B cell (primary cell): Measurements from ENCODE around the gene ZNF184. TPM values are rescaled to one million over a fixed set of nuclear protein-coding genes. Genes with fewer than 3 reads are reported as not detected.

Experiments used
- ATAC-seq: fragments of 200-7000 bp; cut with Tn5 transposase; one replicate; pipeline ENCODE4 v1.10.0; 2021; ENCODE audit warnings: low read depth, mild to moderate bottlenecking, moderate number of reproducible peaks, moderate library complexity
- CTCF ChIA-PET: fragments of 350-600 bp; sonication (Branson Sonifier 250); formaldehyde crosslinking; loops from one replicate; lab custom pipeline; 2021; ENCODE audit warnings: antibody characterized with exemption, inconsistent platforms; lab: Charles Lee
- POLR2A ChIA-PET: fragments of 350-600 bp; sonication (Branson Sonifier 250); formaldehyde crosslinking; loops from one replicate; lab custom pipeline; 2021; ENCODE audit warnings: antibody characterized with exemption; lab: Charles Lee
- DNase-seq: peaks from one replicate; pipeline ENCODE4 v3.0.0; 2013
- H2AFZ ChIP-seq: 2 replicates; pipeline ENCODE4 v1.6.1; 2012; ENCODE audit warnings: mild to moderate bottlenecking, low read depth, low read length; ENCODE audit not compliant: insufficient read depth, poor library complexity, severe bottlenecking
- H3K27ac ChIP-seq, 2 donors: 1 replicate in 1 of 2; 2 replicates in 1 of 2; pipeline ENCODE4 v1.5.1; 2012 to 2013; ENCODE audit warnings: low read length in 2 of 2, mild to moderate bottlenecking in 2 of 2, moderate library complexity in 1 of 2
- H3K27me3 ChIP-seq, 4 experiments: fragments of 200-600 bp in 1 of 4; sonication (generic) in 1 of 4; replicated peaks in 1 of 4; 1 replicate in 2 of 4; 2 replicates in 2 of 4; pipeline versions ENCODE4 v1.6.1 to v1.7.0; 2013 to 2016; ENCODE audit warnings: low read length in 3 of 4, mild to moderate bottlenecking in 2 of 4, mixed read lengths in 1 of 4, moderate library complexity in 1 of 4; ENCODE audit not compliant: insufficient read depth in 4 of 4, control insufficient read depth in 3 of 4; ENCODE audit errors: control extremely low read depth in 1 of 4
- H3K36me3 ChIP-seq, 2 experiments: replicated peaks in 1 of 2; 1 replicate in 1 of 2; 2 replicates in 1 of 2; pipeline versions ENCODE4 v1.6.1 to v1.7.1; 2013; ENCODE audit warnings: low read length in 1 of 2; ENCODE audit not compliant: insufficient read depth in 2 of 2, control insufficient read depth in 1 of 2; ENCODE audit errors: control extremely low read depth in 1 of 2, extremely low read depth in 1 of 2
- H3K4me1 ChIP-seq, 2 donors: fragments of 200-600 bp in 1 of 2; sonication (generic) in 1 of 2; 1 replicate in 1 of 2; 2 replicates in 1 of 2; pipeline versions ENCODE4 v1.5.1 to v1.6.1; 2013 to 2017; ENCODE audit warnings: low read length in 2 of 2; ENCODE audit not compliant: control insufficient read depth in 2 of 2, insufficient read depth in 2 of 2
- H3K4me2 ChIP-seq: replicated peaks from 2 replicates; pipeline ENCODE3; 2012; ENCODE audit warnings: mild to moderate bottlenecking, low read depth, low read length; ENCODE audit not compliant: poor library complexity, severe bottlenecking
- H3K4me3 ChIP-seq, 5 experiments: fragments of 200-600 bp in 1 of 5; sonication (generic) in 1 of 5; 1 replicate in 3 of 5; 2 replicates in 2 of 5; pipeline versions ENCODE4 v1.5.1 to v1.7.0; 2011 to 2016; ENCODE audit warnings: low read length in 4 of 5, mild to moderate bottlenecking in 4 of 5, low read depth in 2 of 5, control low read depth in 1 of 5, moderate library complexity in 1 of 5; ENCODE audit not compliant: insufficient read depth in 1 of 5; ENCODE audit errors: control extremely low read depth in 1 of 5, extremely low read depth in 1 of 5
- H3K79me2 ChIP-seq: fragments of 200-600 bp; sonication (generic); one replicate; pipeline ENCODE4 v1.6.0; 2016; ENCODE audit warnings: low read length; ENCODE audit not compliant: control insufficient read depth, insufficient read depth
- H3K9ac ChIP-seq: fragments of 200-600 bp; sonication (generic); 2 replicates; pipeline ENCODE4 v1.6.1; 2017; ENCODE audit warnings: mild to moderate bottlenecking, low read length, moderate library complexity
- H3K9me3 ChIP-seq, 3 donors: one replicate each; pipeline versions ENCODE4 v1.6.1 to v1.7.1; 2013; ENCODE audit warnings: low read length in 2 of 3; ENCODE audit not compliant: control insufficient read depth in 2 of 3, insufficient read depth in 1 of 3; ENCODE audit errors: control extremely low read depth in 1 of 3
- H4K20me1 ChIP-seq: 2 replicates; pipeline ENCODE4 v1.6.0; 2012; ENCODE audit warnings: mild to moderate bottlenecking, low read length; ENCODE audit not compliant: insufficient read depth, control insufficient read depth, poor library complexity, severe bottlenecking
- H3K27ac Mint-ChIP-seq: one replicate; pipeline ENCODE4 v1.8.0; 2021; ENCODE audit warnings: mixed read lengths
- H3K27me3 Mint-ChIP-seq: one replicate; pipeline ENCODE4 v1.8.0; 2021; ENCODE audit warnings: mixed read lengths
- H3K4me1 Mint-ChIP-seq: one replicate; pipeline ENCODE4 v1.8.0; 2021; ENCODE audit warnings: mixed read lengths
- H3K4me3 Mint-ChIP-seq: one replicate; pipeline ENCODE4 v1.8.0; 2021; ENCODE audit warnings: mixed read lengths
- H3K9me3 Mint-ChIP-seq: one replicate; pipeline ENCODE4 v1.8.0; 2022; ENCODE audit warnings: mixed read lengths; ENCODE audit not compliant: insufficient read depth
- EZH2 ChIP-seq: IDR thresholded peaks from 2 replicates; pipeline ENCODE4 v1.6.1; 2012; ENCODE audit warnings: borderline replicate concordance, low read depth, mild to moderate bottlenecking, moderate library complexity, low read length; ENCODE audit not compliant: insufficient read depth, poor library complexity, severe bottlenecking
- WGBS: methylation state at CpG from one replicate; pipeline ENCODE4 v1.1.5; 2013; ENCODE audit warnings: missing lambda C conversion rate; ENCODE audit not compliant: insufficient coverage; 5-methylcytosine and 5-hydroxymethylcytosine counted together
- intact Hi-C: fragments of 100-400 bp; cut with micrococcal nuclease; formaldehyde crosslinking; loops from one replicate; pipeline ENCODE4 v1.10.0; 2022
- polyA plus RNA-seq: library from polyadenylated mRNA; depleted of rRNA; stranded (reverse); fragments of >200 nt; gene quantifications from 2 replicates; pipeline ENCODE4 v1.2.3, GENCODE V29; 2012
- total RNA-seq, 2 donors: library from RNA; stranded (reverse); fragments of 120-200 nt in 1 of 2; gene quantifications; 1 replicate in 1 of 2; 2 replicates in 1 of 2; pipeline versions ENCODE4 v1.2.3 to v1.2.4, GENCODE V29; 2013 to 2022
- TF ChIP-seq, protein P1 (sequence below): fragments of 200-600 bp; IDR thresholded peaks from one replicate; pipeline ENCODE4 v1.8.0; 2022; ENCODE audit warnings: antibody characterized with exemption, mild to moderate bottlenecking

ZNF184 gene
- total and polyA plus RNA-seq, 2 donors (not counting 1 experiment from before 2014, with no cell fraction given) = 3.7 to 11.8 TPM

- H3K36me3 ChIP-seq = peaks cover 0 to 16% of the 10 kb centered on the region in 2 experiments
- peak overlapping the region; percentile 99 for H3K27ac Mint-ChIP-seq
- H3K4me1 Mint-ChIP-seq = peaks cover 44% of the 10 kb centered on the region
- H3K4me2 ChIP-seq = peak overlapping the region; percentile 79
- peak overlapping the region; percentile 100 for H3K4me3 Mint-ChIP-seq
- H3K4me3 ChIP-seq = peak overlapping the region; percentile 75 to 93 (median 83)
- H3K27me3 Mint-ChIP-seq = no peaks in the 10 kb centered on the region
- H3K9me3 Mint-ChIP-seq = no peaks in the 10 kb centered on the region
- CTCF ChIA-PET = interaction anchor here (0.6 to 1.8 kb wide), 6 partner anchors 47 to 325 kb away, joined by 3 to 8 read pairs (median 4); a partner anchor contains a TSS
- intact Hi-C loops = loop anchor here (1.0 to 10.0 kb wide), 9 partner anchors 84 to 1363 kb away; partner anchors contain the start of genes ZNF391 and ZSCAN12
- peak; percentile 88 for DNase-seq
- peaks cover 10 to 16% of the 10 kb centered on the region in 2 donors for H3K4me1 ChIP-seq
- peak overlapping the region; percentile 89 for H3K9ac ChIP-seq
- H3K27ac ChIP-seq = peak overlapping the region; percentile 89 to 97
- 6% methylated on average over 13 of the region's 13 CpGs for WGBS
- TF ChIP-seq, protein P1, sequence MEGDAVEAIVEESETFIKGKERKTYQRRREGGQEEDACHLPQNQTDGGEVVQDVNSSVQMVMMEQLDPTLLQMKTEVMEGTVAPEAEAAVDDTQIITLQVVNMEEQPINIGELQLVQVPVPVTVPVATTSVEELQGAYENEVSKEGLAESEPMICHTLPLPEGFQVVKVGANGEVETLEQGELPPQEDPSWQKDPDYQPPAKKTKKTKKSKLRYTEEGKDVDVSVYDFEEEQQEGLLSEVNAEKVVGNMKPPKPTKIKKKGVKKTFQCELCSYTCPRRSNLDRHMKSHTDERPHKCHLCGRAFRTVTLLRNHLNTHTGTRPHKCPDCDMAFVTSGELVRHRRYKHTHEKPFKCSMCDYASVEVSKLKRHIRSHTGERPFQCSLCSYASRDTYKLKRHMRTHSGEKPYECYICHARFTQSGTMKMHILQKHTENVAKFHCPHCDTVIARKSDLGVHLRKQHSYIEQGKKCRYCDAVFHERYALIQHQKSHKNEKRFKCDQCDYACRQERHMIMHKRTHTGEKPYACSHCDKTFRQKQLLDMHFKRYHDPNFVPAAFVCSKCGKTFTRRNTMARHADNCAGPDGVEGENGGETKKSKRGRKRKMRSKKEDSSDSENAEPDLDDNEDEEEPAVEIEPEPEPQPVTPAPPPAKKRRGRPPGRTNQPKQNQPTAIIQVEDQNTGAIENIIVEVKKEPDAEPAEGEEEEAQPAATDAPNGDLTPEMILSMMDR = no peak
- TF ChIP-seq EZH2 = no peak
- peaks cover 9% of the 10 kb centered on the region for H3K79me2 ChIP-seq
- no peaks in the 10 kb centered on the region for H4K20me1 ChIP-seq
- peak overlapping the region; percentile 78 for H2AFZ ChIP-seq
- H3K27me3 ChIP-seq = no peaks in the 10 kb centered on the region
- POLR2A ChIA-PET = interaction anchor here (0.7 to 1.5 kb wide), 7 partner anchors 32 to 1316 kb away, joined by 3 to 9 read pairs (median 4); partner anchors contain the start of gene ZNF391
- no peak for ATAC-seq
- H3K9me3 ChIP-seq = no peaks in the 10 kb centered on the region
Measured at GRCh38 chr6:27472182-27472616, 706 bp downstream of the ZNF184 start.
